Eye (tissue), 1 donor: ENCODE measurements around the gene ARMC7.
"Not testable (repeated sequence)": the region's sequence is repeated elsewhere in the genome, so short reads cannot be mapped to it uniquely, and the experiment has no call there.

ENCODE experiments used
- DNase-seq: peaks from one replicate; pipeline ENCODE4 v3.0.0-alpha.2; 2015

The ARMC7 gene

DNA sequence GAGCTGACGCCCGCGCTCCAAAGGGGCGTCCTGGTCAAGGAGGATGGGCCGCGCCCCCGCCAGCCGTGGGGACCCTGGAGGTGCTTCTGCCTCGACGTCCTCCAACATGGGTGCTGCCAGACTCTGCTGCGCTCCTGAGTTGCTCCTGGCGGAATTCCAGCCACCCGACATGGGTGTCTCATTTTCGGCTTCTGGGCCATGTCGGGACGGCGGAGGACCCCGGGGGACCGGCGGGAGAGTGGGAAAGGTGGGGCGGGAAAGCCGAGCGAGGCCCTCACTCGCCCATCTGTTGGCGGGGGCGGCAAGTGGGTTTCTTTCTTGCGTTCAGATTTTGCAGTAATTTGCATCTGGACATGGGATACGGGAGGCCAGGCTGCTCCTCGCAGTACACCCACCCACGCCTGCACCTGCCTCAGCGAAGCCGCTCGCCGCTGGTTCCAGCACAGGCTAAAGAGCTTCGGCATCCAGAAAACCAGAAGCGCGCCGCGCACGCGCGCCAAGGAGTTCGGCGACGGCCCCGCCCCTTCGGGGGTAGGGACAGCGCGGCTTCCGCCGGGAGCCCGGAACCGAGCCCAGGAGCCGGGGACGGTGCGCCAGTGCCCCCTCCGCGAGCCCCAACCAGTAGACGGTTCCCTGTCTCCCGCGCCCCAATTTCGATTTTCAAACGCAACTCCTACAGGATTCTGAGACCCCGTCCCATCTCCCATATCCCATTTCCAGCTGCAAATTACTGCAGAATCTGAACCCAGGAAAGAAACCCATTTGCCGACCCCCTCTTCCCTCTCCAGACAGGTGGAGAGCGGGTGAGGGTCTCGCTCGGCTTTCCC is at the start of gene ARMC7:
ARMC7 (plus strand) TSS at position 563 of the 827 bp plus-strand sequence. CDS start 320 bp downstream, outside the sequence.
- peak; percentile 91 for DNase-seq

DNA sequence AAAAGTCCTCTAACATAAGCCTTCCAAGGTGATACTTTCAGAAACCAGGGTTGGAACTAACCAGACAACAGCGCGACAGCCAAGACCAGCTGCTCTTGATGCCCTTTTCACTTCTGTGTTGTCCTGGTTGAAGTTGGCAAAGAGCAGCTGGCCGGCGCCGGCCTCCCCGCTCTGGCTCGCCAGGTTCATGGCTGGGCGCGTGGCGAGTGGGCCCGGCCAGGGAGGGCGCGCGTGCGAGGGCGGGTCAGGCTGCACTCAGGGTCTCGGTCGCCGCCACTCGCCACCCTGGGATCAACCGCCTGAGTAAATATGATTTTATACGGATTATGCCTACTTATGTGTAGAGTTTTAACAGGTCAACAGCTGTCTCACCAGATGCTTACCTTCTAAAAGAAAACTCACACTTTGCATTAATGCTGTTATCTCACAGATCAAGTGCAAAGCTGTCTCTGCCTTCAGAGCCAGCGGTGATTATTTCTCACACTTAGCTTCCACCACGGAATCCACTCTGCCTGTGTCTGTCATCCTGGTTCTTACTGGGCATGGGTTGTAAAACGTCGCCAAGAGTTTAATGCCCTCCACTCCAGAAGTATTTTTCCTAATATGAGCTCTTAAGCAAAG is 49.2 kb upstream of the ARMC7 start:
- no peak for DNase-seq

GRCh38 chr17:75061055-75061438 is 48.7 kb upstream of the ARMC7 start:
- no peak for DNase-seq

DNA sequence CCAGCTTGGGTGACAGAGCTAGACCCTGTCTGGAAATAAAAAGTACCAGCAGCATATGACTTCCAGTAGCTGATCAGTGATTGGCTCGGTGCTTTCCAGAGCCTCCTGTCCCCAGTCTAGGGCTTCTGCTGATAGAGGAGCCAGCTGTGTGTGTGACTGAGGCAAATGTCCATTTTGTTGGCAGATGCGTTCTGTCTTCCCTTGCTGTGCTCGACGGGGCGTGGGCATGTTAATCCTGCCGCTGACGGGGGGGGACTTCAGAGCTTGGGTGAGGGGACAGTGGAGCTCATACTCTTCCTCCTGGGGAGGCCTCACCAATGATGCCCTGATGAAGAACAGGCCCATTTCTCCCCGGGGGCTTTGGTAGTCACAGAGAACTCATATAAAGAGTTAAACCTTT is 48.2 kb upstream of the ARMC7 start:
- no peak for DNase-seq

DNA sequence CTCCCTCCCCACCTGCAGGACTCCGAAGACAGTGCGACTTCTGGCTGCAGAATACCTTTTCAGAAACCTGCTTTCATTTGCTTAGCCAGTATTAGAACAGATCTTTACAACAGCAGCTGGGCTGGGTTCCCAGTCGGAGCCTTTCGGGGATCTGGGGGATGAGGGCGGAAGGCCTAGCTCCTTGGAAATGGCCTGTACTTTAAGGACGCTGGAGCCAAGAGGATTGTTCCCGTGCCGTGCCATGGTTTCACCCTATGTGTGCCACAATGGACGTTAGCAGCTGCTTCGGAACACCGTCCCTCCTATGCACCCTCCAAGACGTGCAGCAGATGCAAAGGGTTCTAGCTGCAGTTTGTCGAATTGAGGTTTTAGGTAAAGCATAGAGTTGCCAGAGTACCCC is 46.6 kb upstream of the ARMC7 start:
- DNase-seq, result no peak

DNA sequence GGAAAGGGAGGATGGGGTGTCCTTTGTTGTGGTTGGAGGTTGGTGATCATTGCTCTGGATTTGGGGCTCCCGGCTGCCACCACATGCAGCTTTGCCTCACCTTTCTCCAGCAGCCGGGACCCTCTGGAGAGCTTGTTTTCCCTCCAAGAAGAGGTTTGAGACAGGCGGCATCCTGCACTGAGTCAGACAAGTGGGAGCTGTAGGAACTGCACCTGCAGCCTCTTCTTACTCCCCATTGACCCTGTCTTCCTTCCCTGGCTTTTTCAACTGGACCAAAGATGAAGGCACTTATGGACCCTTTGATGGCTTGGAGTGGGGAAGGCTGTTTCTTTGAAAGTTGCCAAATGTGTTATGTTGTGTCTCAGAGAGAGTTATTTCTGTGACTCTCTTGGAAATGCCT is 46.1 kb upstream of the ARMC7 start:
- no peak for DNase-seq

- DNase-seq, result no peak
These were observed 45.7 kb upstream of the ARMC7 start for GRCh38 chr17:75064040-75064439.

- no peak for DNase-seq
These were observed 45.3 kb upstream of the ARMC7 start for GRCh38 chr17:75064460-75064859.

- no peak for DNase-seq
These were observed 44.8 kb upstream of the ARMC7 start for GRCh38 chr17:75064867-75065561.

DNA sequence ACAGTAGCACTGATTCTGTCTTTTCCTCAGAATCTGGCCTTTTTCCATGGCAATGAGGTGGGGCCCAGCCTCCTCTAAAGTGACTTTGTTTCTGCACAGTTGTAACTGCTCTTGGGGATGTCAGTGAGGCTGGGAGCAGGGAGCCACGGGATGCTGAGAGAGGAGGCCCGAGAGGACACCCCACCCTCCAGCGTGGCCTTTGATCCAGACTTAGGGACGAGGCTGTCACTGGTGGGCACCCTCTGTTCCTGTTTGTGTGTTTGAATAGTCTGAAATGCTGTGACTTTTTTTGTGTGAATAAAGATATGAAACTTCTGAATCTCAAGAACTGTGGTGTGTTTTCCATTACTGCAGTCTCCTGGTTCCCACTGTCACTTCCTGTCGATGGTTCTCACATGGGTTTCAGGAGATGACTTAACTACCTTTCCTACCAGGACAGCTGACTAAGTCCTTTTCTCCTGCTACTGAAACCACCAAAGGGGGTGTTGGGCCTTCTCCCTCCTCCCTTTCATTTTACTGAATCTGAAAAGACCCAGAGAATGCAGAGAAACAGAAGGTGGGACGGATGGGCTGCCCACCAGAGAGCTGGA is 44.1 kb upstream of the ARMC7 start:
- DNase-seq, result no peak

DNA sequence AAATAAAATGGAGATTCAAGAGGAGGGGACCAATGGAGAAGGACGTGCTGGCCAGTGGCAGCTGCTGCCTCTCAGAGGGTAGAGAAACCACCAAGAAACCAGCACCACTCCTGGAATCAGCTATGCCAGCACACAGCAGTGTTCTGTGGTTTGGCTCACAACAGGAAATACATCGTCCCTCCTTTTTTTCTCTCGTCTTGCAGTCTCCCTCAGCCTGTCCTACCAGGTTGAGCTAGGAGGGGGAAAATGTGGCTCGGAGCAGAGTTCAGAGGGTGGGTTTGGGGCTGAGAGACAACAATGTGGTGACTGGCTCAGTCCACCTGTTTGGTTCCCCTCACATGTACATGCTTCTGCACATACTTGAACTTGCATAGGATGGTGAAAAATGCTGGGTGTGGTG is 41.9 kb upstream of the ARMC7 start:
- no peak for DNase-seq

GRCh38 chr17:75068750-75069149 is 41.0 kb upstream of the ARMC7 start:
- no peak for DNase-seq

- no peak for DNase-seq
These were observed 40.0 kb upstream of the ARMC7 start for GRCh38 chr17:75069783-75070182.

GRCh38 chr17:75071478-75072271 is 38.1 kb upstream of the ARMC7 start:
- not testable (repeated sequence) for DNase-seq

DNA sequence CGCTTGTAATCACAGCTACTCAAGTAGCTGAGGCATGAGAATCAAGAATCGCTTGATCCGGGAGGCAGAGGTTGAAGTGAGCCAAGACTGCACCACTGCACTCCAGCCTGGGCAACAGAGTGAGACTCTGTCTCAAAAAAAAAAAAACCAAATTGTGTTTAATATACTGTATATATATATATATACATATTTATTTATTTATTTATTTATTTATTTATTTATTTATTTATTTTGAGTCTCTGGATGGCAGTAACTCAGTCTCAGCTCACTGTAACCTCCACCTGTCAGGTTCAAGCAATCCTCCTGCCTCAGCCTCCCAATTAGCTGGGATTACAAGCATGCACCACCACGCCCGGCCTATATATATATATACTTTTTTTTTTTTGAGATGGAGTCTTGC is 36.9 kb upstream of the ARMC7 start:
- DNase-seq, result not testable (repeated sequence)

GRCh38 chr17:75073618-75074047 is 36.1 kb upstream of the ARMC7 start:
- DNase-seq, result no peak

DNA sequence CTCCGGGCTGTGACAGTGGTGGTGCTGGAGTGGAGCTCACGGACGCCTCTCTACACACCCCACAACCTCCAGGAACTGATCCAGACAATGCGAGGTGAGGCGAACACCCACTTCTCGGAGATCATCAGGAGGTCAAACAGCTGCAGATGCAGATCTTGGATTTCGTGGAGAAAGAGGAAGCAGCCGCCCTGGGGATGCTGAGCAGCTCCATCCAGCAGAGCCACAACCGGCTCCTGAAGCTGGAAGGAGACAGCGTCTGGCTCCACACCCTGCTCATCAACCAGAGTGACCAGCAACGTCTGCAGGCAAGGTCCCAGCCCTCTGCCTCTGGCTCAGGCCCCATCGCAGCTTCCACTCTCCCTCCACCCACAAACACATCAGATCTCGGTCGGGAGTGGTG is 35.2 kb upstream of the ARMC7 start:
- DNase-seq, result no peak

- DNase-seq, result no peak
These were observed 34.0 kb upstream of the ARMC7 start for GRCh38 chr17:75075597-75076336.

DNA sequence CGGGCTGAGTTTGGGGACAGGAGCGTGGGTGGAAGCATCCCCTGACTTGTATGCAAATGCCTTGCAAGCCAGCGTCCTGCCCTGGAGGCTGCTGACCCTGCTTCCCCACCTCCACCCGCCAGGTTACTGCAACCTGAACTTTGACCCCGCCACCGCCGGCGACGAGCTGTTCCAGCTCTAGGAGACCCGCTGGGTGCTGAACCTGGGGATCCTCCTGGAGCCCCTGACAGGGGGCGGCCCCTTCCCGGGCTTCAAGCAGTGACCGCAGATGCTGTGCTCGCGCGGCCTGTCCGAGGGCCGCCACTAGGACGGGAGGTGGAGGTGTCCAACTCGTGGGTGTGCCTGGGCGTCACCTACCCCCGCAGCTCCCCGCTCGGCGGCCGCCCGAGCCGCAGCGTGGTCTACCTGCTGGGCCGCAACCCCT is 32.7 kb upstream of the ARMC7 start:
- DNase-seq, result peak; percentile 32

GRCh38 chr17:75077496-75078283 is 32.1 kb upstream of the ARMC7 start:
- peak; percentile 74 for DNase-seq
